GM19438 (cell line): ENCODE measurements around the gene QSOX2.
A peak's percentile ranks its signal among the peaks of the same experiment; 100 is the strongest.

Experiments
- ATAC-seq: cut with Tn5 transposase; IDR thresholded peaks from one replicate; pipeline ENCODE4 v1.9.1; 2021; ENCODE audit warnings: low read depth; ENCODE audit not compliant: unreplicated experiment

The QSOX2 gene

GRCh38 chr9:136226680-136227407 is 18.8 kb downstream of the QSOX2 start:
- no peak for ATAC-seq

- peak; percentile 52 for ATAC-seq
Observed at GRCh38 chr9:136225748-136226679, 19.6 kb downstream of the QSOX2 start.

- peak; percentile 67 for ATAC-seq
Observed at GRCh38 chr9:136225366-136225747, 20.3 kb downstream of the QSOX2 start.

- ATAC-seq = no peak
Observed at GRCh38 chr9:136223871-136224640, 21.6 kb downstream of the QSOX2 start.

DNA sequence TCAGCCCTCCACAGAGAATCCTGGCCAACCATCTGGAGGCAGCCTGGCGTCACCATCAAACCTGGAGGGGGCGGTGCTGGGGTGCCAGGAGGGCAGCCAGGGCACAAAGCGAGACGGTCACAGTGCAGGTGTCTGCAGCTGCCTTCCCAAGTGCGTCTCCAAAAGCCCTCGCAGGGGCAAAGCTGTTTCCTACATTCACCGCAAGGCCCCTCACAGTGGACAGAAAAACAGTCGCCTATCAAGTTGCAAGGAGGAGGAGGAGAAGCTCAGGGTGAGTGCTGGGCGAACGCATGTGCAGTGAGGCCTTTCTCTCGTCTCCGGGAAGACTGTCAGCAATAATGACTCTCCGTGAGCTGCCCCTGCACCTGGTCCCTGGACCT is 22.7 kb downstream of the QSOX2 start:
- ATAC-seq = no peak

- no peak for ATAC-seq
Observed at GRCh38 chr9:136222166-136222905, 23.3 kb downstream of the QSOX2 start.

DNA sequence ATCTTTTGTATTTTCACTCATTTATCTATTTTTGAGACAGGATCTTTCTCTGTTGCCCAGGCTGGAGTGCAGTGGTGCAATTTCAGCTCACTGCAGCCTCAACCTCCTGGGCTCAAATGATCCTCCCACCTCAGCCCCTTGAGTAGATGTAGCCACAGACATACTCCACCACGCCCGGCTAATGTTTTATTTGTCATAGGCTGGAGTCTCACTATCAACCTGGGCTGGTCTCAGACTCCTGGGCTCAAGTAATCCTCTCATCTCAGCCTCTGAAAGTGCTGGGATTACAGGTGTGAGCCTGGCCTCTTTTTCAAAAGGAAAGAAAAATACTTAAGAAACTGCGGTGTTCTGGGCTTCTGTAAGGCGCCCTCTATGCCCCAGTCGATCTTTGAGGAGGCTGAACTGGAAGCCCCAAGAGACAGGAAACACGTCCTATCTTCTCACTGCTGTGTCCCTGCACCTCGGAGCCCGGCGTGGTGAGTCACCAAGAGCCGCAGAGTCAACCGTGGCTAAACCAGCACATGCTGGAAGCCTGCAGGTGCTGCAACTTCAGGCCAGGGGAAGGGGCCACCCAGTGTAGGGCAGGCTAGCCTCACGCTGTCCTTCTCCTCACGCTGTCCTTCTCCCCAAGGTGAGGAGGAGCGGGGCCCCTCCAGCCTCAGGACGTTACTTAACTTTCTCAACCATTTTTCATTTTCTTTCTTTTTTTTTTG is 25.4 kb downstream of the QSOX2 start:
- ATAC-seq = no peak

DNA sequence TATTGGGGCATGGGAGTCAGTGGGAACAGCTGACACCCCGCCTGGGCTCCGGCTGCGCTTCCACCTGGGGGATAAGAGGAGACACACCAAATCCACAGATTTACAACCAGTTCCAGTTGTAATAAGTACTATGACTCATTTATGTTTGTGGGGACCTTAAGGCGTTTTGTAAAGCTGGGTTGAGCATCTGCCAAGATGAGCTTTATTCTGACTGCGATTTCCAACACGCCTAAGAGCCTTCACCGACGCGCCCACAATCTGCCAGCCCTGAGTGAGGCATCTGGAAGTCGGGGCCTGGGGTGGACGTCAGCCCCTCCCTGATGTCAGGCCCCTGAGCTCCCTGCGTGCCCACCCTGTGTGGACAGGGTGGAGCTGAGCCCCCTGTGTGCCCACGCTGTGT is 26.3 kb downstream of the QSOX2 start:
- ATAC-seq = no peak

DNA sequence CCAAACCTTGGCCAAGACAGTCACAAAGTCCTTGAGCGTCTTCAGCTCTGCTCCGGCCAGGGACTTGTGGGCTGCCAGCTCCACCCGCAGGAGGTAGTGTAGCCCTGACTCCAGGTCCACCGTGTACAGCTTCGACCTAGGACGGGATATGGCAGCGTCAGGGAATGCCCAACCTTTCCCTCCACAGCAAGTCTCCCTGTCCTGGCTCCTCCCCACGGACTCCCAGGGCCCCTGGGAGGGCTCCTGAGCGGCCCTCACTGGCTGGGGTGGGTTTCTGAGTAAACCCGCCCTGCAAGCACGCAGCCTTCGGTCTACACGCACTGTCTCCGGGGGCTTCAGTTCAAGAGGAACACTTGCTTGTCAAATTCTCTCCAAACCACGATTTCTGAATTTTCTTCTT is 26.9 kb downstream of the QSOX2 start:
- no peak for ATAC-seq

DNA sequence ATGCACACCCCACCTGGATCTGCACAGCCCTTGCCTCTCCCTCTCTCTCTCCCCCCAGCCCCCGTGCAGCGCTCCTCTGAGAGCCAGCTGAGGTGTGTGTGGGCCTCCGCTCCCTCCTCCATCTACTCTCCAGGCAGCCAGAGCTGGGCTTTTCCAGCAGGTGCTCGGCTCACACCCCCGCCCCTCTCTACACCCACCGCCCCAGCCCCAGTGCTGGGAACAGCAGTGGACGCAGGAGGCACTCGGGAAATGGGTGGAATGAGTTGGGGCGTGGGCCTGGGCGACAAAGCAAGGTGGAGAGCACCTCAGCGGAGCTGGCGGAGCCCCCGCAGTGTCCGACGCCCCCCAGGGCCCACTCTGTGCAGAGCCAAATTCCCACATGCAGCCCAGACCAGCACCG is 27.3 kb downstream of the QSOX2 start:
- no peak for ATAC-seq

- ATAC-seq = no peak
Observed at GRCh38 chr9:136216541-136217244, 28.9 kb downstream of the QSOX2 start.

- no peak for ATAC-seq
Observed at GRCh38 chr9:136213733-136214132, 31.9 kb downstream of the QSOX2 start.

DNA sequence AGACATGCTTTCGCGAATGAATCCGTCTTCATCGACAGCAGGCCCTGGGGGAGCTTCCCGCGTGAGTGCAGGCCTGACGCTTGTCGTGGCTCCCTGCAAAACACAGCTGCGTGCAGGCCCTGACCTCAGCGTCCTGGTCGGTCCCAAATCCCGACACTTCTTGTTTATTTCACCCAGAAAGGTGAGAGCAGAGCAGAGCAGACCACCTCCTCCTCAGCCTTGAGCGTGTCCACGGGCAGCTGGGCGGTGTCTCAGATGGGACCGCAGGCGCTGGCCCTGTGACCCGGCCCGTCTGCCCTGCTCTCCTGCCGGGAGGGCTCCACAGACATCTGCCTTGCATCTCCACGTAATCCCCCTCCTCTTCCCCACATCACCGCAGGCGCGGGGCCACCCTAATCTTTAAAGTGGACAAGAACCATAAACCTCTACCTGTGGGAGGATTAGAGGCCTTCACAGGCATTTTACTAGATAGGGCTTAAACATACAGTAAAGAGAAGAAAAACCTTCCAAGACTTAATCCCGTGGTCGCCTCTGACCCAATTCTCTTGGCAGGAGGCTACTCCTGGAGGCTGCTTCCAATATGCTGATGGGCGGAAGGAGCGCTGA is 33.2 kb downstream of the QSOX2 start:
- no peak for ATAC-seq

- no peak for ATAC-seq
Observed at GRCh38 chr9:136211441-136212344, 33.9 kb downstream of the QSOX2 start.

GRCh38 chr9:136211006-136211405 is 34.6 kb downstream of the QSOX2 start:
- ATAC-seq = no peak

DNA sequence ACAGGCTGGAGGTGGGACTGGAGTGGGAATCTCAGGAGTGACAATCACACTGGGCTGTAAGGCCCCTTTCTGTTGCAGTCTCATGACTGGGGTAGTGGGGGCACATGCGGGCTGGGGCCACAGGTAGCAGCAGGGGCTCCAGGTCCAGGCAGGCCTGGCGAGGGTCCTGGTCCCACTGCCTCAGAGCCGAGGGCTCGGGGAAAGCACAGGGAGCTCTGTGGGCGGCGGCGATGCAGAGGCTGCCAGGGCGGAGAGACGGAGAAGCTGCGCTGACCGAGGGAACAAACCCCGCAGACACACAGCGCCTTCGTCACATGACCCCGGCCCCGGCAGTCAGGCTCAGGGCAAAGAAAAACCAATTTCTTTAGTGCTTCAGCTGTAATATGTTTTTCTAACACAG is 35.3 kb downstream of the QSOX2 start:
- ATAC-seq = no peak

DNA sequence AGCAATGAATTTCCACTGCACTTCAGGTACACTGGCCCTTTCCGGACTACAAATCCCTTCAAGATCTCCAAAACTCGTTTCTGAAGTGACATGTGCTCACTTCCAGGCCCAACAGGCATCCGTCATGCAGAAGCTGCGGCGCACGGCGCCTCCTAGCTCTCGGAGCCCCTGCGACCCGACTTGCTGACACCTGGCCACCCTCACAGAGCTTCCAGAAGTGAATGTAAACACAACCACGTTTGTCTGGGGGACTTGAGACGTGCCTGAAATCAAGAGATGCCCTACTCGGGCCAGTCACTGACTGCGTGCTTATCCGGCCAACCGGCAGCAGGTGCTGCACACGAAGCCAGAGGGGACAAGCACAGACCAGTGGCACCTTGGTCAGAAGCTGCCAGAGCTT is 35.8 kb downstream of the QSOX2 start:
- ATAC-seq = no peak

GRCh38 chr9:136209232-136209631 is 36.4 kb downstream of the QSOX2 start:
- ATAC-seq = no peak
